T-helper 22 cell (primary cell): Measurements from ENCODE around the gene CDC37L1.
"Not testable (repeated sequence)": the region's sequence is repeated elsewhere in the genome, so short reads cannot be mapped to it uniquely, and the experiment has no call there.

Experiments used
- DNase-seq: peaks from one replicate; pipeline ENCODE4 v3.0.0-alpha.2; 2020; ENCODE audit warnings: low read depth

The CDC37L1 gene

DNA sequence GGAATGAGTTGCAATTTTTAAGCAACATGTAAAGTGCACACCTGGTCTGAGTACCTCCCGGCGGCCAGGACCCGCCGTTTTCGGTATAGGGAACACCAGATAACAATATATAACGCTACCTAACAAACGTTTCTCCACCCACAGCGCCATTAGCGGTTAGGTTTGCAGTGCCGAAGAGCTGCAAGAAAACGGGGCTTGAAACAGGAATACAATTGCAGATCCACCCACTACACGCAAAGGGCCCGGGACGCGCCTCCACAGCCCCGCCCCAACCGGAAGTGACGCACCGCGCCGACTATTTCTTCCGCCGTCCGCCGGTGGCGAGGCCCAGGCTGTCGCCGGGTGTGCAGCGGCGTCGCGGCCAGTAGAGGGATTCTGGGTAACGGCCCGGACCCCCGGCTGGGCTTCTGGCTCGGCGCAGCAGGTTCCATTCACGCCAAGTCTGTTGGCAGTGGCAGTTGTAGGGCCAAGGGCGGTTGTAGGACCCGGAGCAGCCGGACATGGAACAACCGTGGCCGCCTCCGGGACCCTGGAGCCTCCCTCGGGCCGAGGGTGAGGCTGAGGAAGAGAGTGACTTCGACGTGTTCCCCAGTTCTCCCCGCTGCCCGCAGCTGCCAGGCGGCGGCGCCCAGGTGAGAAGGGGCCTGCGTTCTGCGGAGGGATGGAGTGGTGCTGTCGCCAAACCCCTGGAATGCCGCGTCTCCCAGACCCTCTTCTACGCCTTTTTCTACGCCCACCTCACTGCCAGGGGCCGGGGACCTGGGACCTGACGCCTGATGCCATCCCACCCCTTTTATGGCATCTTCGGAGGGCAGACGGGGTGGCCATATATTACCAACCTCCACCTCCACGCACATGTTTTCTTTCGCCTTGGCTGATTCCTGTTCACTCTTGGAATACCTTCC lies at the start of gene CDC37L1:
CDC37L1 (plus strand) TSS at position 302 of the 905 bp plus-strand sequence; CDS start at position 501, 199 bp downstream.
- peak; percentile 95 for DNase-seq

DNA sequence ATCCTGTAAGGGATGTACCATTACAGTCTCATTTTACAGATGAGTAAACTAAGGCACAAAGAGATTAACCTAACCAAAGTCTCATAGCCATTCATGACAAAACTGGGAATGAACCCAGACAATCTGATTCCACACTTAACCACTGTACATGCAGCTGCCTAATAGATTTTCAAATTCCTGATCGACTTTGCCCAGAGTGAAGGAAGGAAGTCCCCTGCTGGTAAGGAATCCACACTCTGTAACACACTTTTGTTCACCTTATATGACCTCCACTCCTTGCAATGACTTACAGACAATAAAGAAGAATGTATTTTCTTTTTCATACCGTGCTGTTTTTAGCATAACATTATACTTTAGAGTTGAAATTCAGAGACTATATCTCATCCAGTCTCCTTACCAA lies 48.5 kb upstream of the CDC37L1 start:
- no peak for DNase-seq

- no peak for DNase-seq
These were observed 40.4 kb upstream of the CDC37L1 start for GRCh38 chr9:4638968-4639367.

- no peak for DNase-seq
These were observed 39.9 kb upstream of the CDC37L1 start for GRCh38 chr9:4639420-4639819.

- DNase-seq, result no peak
These were observed 39.3 kb upstream of the CDC37L1 start for GRCh38 chr9:4640027-4640426.

DNA sequence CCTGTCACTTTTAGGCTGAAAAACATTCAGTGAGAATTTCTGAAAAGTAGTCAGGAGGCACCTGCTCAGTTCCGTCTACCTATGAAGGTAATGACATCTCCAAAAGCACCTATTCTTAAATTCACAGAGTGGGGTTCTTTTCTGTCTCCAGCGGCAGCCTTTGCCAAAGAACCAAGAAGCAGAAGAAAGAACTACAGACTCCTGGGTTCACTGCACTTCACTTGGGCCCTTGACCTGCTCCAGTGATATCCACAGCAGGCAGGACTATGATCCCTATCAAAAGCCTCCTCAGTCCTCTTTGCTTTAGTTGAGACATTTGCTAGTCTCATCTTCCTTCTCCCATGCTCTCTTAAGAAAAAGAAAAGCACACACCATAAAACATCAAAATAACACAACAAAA lies 37.0 kb upstream of the CDC37L1 start:
- DNase-seq, result no peak

DNA sequence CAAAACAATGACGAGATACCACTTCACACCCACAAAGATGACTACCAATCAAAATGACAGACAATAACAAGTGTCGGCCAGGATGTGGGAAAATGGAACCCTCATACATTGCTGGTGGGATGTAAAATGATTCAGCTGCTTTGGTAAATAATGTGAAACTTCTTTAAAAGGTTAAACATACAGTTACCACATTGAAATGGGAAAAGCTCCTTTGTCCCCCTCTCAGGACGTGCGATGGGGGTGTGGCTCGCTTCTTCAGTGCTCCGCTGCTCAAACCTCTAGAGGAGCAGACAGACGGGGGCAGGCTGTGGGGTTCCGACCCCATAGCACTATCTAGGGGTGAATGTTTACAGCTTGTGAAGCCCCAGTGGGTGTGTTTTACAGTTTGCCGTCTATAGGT lies 25.3 kb upstream of the CDC37L1 start:
- DNase-seq, result no peak

DNA sequence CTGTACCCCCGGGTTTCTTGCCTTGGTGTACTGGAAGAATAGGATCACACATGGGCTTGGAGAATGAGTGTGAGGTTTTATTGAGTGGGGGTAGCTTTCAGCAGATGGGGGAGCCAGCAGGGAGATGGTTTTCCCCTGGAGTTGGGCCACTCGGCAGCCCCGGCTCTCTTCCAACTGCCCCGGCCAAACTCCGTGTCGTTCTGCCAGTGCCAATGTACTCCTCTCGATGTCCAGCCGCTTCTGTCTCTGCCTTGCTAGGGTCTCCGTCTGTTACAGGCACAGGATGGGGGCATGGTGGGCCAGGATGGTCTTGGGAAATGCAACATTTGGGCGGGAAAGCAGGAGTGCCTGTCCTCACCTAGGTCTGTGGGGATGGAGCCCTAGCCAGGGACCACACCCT lies 24.8 kb upstream of the CDC37L1 start:
- DNase-seq, result no peak

GRCh38 chr9:4656196-4656595 lies 23.2 kb upstream of the CDC37L1 start:
- DNase-seq, result not testable (repeated sequence)

GRCh38 chr9:4656621-4657020 lies 22.7 kb upstream of the CDC37L1 start:
- DNase-seq, result no peak

- DNase-seq, result no peak
These were observed 21.8 kb upstream of the CDC37L1 start for GRCh38 chr9:4657426-4658159.

DNA sequence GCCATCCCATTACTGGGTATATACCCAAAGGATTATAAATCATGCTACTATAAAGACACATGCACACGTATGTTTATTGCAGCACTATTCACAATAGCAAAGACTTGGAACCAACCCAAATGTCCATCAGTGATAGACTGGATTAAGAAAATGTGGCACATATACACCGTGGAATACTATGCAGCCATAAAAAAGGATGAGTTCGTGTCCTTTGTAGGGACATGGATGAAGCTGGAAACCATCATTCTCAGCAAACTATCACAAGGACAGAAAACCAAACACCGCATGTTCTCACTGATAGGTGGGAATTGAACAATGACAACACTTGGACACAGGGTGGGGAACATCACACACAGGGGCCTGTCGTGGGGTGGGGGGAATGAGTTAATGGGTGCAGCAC lies 18.7 kb upstream of the CDC37L1 start:
- not testable (repeated sequence) for DNase-seq

DNA sequence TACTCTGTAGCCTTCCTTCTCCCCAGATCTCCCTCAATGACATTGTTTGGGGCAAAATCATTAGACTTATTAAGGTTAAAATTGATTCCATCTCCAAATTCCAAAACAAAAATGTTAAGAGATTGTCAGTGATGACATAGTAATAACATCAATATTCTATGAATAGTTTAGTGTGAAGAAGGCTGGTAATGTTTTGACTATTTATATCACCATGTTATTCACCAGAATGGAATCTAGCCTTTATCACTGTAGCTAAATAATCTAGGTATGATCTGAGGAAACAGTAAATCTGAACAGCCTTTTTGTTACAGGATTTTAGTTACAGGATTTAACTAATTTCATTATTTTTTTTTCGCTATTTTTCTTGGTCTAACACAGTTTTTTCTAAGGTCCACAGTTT lies 18.2 kb upstream of the CDC37L1 start:
- no peak for DNase-seq

- DNase-seq, result no peak
These were observed 17.8 kb upstream of the CDC37L1 start for GRCh38 chr9:4661611-4662010.

DNA sequence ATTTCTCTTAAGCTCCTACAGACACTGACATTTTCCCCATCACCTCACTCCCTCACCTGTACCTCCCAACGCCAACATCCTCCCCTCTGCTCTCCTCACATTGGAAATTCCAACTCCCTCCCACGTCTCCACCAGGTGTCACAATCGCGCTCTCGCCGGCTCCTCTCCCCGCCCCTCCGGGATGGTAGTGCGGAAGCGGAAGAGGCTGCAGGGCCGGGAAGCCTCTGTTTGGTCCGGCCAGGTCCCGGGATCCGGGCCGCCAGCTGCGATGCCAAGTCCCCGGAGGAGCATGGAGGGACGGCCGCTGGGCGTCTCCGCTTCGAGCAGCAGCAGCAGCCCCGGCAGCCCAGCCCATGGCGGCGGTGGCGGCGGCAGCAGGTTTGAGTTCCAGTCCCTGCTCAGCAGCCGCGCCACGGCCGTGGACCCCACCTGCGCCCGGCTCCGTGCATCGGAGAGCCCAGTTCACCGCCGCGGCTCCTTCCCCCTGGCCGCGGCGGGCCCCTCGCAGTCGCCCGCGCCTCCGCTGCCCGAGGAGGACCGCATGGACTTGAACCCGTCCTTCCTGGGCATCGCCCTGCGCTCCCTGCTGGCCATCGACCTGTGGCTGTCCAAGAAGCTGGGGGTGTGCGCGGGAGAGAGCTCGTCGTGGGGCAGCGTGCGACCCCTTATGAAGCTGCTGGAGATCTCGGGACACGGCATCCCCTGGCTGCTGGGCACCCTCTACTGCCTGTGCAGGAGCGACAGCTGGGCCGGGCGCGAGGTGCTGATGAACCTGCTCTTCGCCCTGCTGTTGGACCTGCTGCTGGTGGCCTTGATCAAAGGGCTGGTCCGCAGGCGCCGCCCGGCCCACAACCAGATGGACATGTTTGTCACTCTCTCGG lies 17.0 kb upstream of the CDC37L1 start, which contains the start of gene PLPP6:
PLPP6 (plus strand) TSS at position 187 of the 881 bp plus-strand sequence; CDS start at position 269, 82 bp downstream.
- DNase-seq, result peak; percentile 73

- DNase-seq, result no peak
These were observed 16.2 kb upstream of the CDC37L1 start for GRCh38 chr9:4662989-4663792.

DNA sequence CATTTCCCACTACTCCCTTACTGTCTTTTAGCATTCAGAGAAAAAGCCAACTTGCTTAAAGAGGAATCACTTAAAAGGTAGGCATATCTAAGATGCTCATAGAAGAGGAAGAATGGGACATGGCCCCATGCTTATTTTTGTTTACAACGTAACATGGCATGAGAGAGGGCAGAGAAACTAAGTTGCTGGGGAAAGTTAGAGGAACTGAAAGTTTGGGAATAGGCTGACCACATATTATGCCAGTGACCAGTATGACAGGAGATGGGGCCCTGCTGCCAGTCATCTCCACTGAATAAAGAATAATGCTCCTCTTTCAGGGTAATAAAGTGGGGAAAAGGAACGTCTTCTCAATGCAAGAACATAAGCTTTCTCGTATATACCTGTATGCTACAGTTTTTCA lies 15.4 kb upstream of the CDC37L1 start:
- DNase-seq, result no peak

DNA sequence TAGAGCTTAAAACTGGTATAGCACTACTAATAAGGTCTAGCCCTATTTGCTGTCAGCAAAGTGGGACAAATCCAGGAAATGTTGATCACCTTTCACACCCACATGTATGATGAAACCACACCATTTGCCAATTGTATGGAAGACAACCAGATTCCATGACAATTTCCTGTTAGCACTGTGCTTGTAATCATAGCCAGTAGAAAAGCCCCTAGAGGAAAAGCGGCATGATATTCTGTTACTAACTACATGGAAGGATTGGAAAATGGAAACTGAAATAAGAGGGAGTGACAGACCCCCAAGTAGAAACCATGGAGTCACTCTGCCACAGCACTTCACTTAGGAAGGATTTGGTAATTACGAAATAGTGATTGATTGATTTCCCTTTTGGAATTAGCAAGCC lies 14.0 kb upstream of the CDC37L1 start:
- no peak for DNase-seq

DNA sequence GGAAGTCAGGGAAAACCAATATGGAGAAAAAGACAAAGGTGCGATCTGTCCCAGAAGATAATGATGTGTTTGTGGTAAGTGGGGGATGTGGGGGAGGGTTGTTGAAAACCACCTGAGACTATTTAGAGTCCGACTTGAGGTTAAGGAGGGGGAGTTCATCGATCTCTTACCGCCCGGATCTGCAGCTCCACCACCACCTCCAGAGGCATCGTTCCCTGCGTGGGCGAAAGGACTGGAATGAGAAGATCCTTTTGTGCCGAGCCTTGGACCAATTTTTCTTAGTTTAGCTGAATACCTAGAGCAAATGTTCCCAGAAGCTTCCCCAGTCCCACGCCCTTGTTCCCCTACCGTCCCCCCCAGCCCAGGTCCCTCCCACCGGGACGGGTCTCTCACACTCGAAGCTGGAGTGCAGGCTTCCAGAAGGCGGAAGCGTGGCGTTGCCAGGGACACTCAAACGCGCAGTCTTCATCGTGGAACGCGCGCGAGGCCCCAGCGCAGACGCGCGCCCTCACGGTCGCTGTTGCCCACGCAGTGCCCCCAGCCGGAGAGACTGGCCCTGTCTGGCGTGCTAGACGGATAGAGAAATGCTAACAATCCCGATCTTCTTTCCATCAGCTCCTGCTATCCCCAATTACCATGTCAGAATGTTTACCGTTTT lies 13.2 kb upstream of the CDC37L1 start, which contains the start of gene SPATA6L:
SPATA6L (minus strand) TSS at position 439 of the 658 bp plus-strand sequence; CDS start at position 209, 230 bp downstream.
- no peak for DNase-seq

GRCh38 chr9:4667681-4668080 lies 11.7 kb upstream of the CDC37L1 start:
- no peak for DNase-seq

DNA sequence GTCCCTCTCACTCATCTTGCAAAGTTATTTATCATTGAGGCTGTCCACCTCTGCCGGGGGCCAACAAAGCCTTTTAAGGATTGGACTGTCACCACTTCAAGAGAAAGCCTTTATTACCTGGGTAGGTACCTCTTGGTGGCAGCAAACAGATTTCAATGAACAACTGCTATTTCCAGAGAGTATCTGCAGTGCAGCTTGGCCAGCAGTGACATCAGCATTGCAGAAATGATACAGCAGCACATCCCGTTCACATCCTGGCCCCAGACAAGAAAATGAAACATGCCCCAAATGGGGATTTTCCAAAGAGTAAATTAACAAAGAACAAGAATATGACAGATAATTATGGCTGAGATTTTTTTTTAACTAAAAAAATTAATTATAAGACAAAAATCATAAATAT lies 10.8 kb upstream of the CDC37L1 start:
- no peak for DNase-seq
